Activated CD8-positive, alpha-beta memory T cell treated with anti-CD3 and anti-CD28 coated beads, Interleukin-2, amount 50 U/mL, for 48 hours (primary cell): ENCODE results near the gene LNX1.

Experiments used
- DNase-seq: peaks from one replicate; pipeline ENCODE4 v3.0.0-alpha.2; 2020

LNX1 gene

DNA sequence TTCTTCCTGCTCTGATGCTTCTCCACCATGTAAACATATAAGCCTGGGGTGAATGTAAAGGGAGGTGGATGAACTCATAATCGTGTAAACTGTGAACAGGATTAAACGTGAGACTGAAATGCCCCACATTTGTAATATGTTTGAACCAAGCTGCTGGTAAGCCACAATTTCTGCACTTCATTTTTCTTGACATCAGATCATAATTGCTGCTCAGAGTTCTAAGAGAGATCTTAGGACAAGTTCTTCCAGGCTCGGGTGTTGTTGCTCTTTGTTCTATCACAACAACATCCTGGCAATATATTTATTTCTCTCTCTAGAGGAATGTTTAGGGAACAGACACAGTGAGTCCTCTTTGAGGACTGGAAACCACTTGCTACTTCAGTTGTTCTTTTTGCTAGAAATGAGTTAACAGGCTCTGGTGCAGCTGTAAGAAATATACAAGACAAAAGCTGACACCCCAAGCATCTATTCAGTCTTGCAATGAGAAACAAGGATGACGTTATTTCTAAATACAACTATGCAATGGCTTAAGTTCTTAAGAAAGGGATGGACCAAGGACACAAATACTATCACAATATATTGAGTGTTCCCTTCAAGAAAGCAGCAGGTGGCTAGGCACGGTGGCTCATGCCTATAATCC is 59.6 kb downstream of the LNX1 start:
- DNase-seq: no peak

DNA sequence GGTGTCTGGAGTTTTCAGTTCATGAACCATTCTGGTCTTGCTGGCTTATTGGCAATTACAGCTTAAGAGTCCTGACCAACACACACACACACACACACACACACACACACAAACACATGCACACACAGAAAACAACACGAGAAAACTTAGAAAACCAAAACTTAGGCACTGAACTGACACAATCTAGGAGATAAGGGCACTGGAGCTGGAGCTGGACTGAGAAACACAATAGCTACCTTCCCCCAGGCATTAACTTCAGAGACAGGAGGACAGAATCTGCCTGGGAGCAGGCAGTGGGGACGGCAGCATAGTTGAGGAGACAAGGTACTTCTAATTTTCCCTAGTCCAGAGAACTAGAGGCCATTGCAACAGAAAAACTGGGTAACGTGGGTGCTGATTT is 62.3 kb downstream of the LNX1 start:
- no peak for DNase-seq

DNA sequence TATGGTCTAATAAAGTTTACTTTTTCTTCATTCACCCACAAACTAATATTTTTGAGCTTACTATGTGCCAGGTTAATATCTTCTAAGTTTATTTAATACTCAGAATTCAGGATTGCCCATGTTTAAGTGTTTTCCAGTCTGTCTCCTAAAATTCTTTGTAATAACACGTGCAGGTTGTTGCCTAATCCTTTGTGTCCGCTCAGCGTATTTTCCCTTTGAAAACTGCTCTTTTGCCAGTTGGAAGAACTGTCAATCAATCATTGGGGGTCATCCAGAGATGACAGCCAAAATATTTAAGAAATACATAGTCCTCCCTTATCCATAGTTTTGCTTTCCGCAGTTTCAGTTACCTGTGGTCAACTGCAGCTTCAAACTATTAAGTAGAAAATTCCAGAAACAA is 63.4 kb downstream of the LNX1 start:
- no peak for DNase-seq

- DNase-seq: no peak
These were observed 64.0 kb downstream of the LNX1 start for GRCh38 chr4:53527326-53527725.

DNA sequence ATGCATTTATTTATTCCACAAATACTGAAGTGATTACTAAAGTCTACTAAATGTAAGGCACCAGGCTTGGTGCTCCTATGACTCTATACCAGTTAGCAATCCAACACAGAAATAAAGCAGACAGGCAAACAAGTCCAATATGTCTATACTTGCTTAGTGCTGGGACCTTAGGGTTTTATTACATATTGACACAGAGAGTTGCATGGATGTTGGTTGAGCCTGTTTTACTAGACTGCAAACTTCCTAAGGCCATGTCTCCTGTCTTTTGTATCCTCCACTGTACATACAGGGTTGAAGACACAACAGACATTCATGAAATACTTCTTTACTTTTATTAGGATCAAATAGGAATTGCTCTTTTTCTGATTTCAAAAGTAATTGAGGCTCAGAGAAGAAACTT is 69.0 kb downstream of the LNX1 start:
- no peak for DNase-seq

DNA sequence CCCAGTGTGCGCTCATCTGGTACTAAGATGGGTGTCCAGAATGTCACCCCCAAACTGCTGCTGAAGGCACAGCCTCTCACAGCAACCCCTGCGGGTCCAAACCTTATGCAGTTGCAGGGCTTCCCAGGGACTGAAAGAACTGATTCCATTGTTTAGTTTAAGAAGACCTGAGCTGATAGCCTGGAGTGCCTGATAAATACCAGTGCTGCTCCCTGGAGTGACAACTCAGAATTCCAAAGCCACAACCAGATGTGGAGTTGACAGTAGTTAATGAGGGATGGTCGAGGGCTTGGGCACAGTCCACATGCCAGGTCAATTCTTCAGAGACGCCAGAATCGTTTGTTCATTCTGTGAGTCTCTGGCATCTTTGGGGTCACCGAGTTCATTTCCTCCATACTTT is 71.2 kb downstream of the LNX1 start:
- DNase-seq: no peak

- DNase-seq: no peak
These were observed 72.5 kb downstream of the LNX1 start for GRCh38 chr4:53518807-53519206.

DNA sequence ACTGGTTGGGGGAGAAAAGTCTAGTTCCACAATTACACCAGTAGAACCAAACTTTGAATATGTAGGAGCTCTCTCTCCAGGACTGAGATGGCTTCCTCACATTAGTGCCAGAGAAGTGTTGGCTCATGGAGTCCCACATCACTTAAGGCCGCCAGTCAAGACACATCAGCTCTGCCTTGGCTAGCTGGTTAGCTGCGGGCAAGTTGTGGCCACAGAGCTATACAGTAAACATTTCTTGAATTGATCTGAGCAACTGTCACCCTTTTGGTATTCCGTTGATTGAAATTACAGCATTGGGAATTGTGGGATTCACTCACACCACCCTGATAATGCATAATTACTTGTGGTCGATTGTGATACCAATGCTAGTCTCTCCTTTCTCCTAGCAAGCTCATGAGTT is 76.2 kb downstream of the LNX1 start:
- DNase-seq: no peak

GRCh38 chr4:53514509-53514908 is 76.8 kb downstream of the LNX1 start:
- no peak for DNase-seq

DNA sequence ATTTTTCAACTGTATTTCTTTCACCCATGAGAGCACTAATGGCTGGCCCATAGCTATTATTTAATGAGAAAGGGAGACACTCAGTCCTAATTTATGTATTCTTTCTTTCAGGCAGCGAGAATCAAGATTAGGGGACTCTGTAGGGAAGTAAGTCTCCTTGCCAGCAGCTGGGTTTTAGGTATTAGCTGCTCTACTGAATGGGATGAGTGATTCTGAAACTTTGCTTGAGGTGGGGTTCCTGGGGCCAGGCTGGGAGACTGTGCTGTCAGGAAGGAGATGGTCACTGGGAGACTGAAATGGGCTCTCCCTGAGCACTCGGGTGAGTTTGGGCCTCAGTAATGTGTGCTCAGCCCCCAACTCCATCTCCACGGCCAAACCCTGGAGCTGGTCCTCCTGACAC is 78.7 kb downstream of the LNX1 start:
- no peak for DNase-seq

GRCh38 chr4:53511014-53511413 is 80.3 kb downstream of the LNX1 start:
- DNase-seq: no peak

DNA sequence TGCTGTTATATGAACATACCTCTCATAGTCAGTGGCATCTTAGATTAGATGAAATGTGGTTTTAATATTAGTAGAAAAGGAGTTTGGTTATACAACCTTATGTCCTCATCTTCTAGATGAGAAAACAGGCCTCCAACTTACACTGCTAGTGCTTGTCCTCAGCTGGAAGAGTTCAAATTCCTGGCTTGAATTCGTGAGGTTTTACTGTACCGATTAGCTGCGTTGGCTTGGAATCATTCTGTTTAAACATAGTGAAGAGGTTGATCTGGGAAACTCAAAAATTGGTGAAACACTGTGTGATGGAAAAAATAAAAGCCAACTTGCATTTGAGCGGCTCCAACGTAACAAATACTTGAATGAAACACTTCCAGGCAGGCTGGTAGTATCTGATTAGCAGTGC is 81.0 kb downstream of the LNX1 start:
- DNase-seq: no peak

DNA sequence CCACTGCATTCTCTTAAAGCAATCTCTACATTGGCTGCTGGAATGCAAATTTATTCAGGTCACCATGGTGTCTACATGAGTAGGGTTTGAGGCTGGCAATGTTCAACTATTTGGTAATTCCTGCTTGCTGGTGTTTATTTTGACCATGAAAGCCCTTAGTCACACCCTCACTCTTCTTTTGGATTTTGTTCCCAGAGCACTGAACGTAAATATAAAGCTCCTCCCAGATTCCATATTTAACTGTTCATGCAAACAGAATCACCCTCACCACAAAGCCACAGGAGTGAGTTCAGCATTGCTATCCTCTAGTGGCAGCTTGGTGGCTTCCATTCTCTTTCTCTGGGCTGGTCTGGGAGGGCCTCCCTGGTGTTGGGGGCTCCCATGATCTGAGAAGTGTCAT is 82.8 kb downstream of the LNX1 start:
- no peak for DNase-seq

- DNase-seq: no peak
These were observed 83.5 kb downstream of the LNX1 start for GRCh38 chr4:53507671-53508286.

- DNase-seq: no peak
These were observed 84.2 kb downstream of the LNX1 start for GRCh38 chr4:53507058-53507457.

DNA sequence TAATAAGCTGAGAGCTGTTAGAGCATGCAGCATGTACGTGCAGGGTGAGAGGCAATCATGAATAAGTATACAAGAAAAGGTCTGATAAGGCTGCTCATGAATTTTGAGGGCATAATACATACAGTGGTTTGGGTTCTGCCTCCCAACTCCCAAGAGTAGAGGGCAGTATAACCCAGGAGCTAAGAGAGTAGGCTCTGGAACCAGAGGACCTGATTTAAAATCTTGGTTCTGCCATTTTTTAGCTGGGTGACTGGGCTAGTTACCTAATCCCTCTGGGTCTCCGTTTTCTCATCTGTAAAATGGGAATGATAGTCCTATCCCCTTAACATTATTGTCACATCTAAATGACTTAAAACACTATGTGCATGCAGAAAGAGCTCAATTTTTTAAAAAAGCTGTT is 85.3 kb downstream of the LNX1 start:
- DNase-seq: no peak

DNA sequence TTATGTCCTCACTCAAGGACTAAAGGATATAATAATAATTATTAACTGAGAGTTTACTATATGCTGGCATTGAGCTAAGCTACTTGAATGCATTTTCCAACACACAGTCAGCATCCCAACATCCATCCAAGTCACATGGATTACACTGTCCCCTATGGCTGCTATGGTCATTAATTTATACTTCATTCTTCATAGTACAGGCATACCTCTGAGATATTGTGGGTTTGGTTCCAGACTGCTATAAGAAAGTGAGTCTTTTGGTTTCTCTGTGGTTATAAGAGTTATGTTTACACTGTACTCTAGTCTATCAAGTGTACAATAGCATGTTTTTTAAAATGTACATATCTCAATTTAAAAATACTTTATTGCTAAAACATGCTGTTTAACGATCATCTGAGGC is 89.2 kb downstream of the LNX1 start:
- DNase-seq: no peak

GRCh38 chr4:53501561-53501960 is 89.7 kb downstream of the LNX1 start:
- DNase-seq: no peak

DNA sequence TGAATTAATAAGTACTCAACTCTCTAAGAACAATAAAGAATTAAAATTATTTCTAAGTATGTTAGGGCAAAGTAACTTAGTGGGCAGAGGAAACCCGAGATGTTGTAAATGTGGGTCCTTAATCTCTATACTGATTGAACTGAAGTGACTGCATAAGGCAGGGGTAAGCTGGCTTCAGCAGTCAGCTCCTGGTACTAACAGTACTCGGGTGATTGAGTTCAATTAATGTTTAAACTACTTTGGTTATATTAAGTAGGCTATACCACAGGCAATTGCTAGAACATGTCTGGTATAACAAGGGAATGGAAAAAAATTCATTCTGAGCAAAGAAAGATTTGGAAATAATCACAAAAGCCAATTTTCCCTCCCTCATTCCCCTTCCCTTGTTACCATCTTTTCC is 90.7 kb downstream of the LNX1 start:
- no peak for DNase-seq

DNA sequence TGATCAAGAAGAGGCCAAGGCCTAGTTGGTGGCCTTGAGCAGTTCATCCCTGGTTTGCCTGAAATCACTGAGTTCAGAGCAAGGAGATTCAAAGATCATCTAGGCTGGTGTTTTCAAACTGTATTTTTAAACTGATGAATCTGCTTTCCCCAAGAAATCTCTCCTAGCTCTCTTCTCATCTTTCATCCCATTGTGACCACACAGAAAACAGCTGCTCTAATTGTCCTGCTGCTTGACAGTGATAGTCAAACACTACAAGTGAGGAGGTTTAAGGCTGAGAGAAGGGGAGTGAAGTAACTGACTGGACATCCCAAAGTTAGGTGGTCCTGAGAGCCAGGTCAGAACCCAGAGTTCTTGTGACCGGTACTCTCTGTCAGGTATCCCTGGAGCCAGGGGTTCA is 91.5 kb downstream of the LNX1 start:
- DNase-seq: no peak

DNA sequence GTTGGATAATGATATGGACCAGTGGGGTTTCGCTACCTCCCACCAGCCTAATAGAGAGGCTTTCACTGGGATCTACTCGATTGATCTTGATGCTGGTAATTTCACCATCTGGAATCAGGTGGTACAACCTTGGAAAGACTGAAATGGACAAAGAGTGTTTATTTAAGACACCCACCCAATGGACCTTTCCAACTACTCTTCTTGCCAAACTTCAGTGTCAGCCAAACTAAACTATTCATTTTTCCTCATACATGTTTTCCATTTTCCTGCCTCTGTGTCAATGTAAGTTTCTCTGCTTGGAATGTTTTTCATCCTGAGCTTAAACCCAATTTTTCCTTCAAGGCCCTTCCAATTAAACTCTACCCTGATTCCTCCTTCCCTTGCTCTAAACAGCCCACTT is 92.6 kb downstream of the LNX1 start:
- no peak for DNase-seq

DNA sequence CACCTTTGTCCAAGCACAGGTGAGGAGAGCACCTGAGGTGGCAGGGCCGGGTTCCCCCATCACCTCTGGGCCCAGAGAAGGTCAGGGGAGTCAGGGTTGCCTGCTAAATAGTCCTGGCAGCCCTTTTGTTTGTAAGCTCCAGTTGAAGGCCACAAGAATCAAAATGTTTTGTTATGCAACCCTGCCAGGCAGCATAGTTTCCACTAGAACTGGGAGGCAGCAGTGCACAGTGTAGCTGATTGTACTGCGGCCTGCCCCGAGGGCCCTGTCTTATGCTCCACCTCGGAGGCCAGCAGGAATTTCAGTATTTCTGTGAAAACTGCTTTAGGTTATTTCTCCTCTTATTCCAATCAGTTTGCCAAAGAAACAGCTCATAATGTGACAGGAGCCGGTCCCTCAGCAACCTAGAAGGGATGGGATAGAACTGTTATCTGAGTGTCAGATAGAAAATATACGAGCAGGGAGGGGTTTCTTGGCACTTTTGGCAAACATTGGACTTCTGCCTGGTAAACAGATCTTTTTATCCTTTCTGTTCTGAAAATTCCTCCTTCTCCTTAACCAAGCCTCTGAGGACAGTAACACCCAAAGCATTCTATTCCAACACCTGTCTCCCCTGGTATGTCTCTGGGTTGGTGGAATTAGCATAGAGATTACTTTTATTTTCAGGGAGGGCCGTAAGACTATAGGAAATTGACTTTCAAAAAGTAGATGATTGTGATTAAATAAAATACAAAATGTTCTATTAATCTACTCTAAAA is 93.6 kb downstream of the LNX1 start:
- DNase-seq: no peak

- DNase-seq: no peak
These were observed 96.4 kb downstream of the LNX1 start for GRCh38 chr4:53494851-53495250.

DNA sequence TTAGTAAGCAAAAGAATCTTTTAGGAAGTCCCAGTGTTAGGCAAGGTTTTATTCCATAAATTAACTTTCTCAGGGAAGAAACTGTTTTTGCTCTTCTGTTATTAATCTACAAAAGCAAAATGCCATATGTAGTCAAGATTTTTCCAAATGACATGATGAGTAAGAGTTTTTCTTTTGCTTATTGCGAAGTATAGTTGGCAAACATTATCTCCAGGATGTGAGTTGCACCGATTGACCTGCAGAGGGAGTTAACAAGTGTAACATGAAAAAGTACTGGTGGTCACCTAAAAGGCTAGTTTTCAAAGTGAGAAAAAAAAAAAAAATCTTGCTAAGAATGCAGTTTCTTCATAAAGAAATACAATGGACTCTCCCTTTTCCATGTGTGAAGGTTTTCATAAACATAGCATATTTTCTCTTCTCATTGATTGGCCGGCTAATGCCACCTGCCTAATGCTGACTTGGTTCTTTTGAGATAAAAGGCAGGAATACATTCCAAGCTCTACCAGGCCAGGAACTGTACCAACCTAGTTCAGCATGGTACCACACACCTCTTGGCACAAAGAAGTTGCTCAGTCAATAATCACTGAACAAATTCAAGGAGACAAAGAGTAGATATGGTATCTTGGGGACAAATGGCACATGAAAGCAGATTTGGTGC is 100.2 kb downstream of the LNX1 start:
- DNase-seq: no peak
